ENCODE results near the gene CATSPERE. TPM values are rescaled to one million over a fixed set of nuclear protein-coding genes. Genes with fewer than 3 reads are reported as not detected.
"Not testable (repeated sequence)": the region's sequence is repeated elsewhere in the genome, so short reads cannot be mapped to it uniquely, and the experiment has no call there.

The CATSPERE gene
- total and polyA plus RNA-seq, 5 donors: 0.18 to 0.82 (median 0.47) TPM

- ATAC-seq: peak in 1 of 2 donors; percentile 0
- H3K4me1 ChIP-seq (ENCODE audit: control insufficient read depth, insufficient read depth, low read length): peaks cover 11% of the 10 kb centered on the region
Measured at GRCh38 chr1:244653439-244654107, 192.5 kb downstream of the CATSPERE start.

DNA sequence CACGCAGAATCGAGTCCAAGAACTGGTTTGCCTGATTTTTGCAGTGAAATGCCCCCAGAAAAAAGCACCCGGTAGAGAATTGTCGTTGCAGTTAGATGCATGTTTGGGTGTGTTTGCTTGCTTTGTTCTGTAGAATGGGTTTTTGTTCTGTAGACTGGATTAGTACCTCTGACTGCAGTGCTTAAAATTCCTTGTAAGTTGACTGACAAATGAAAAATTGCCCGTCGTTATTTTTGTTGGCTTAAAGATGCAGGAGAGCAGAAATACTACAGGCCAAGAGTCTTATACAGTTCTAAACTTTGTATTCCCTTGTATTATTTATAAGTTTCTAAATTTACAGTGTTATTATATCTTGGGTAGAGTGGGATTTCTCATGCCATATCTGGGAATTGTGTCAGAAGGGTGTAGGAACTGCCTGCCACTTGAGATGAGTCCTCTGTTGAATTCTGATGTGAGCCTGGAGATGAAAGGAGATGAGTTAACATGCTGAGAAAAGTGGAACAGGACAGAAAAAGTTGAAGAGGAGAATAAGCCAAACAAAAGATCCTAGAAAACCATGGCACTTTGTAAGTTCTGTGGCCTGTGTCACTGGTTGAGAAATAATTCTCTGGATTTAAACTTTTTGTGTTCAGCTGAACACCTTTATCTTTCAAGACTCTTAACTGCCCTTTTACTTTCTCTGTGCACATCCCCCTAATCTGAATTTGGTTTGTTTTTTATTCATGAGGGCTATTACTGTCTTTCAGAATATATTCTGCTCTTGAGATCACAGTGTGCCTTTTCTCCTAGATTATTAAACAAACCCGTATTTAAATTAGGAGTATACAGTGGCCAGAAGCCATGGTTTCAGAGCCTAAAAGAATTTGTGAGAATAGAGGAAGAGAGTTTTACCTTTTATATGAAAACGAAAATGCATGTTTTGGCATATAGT, 193.3 kb downstream of the CATSPERE start:
- no peak for DNase-seq
- WGBS: 9% methylated on average over 8 of the region's 8 CpGs
- intact Hi-C loops (cut with DNase I): loop anchor here in 1 of 4 donors (10.0 kb wide), 1 partner anchor 320 kb away; no protein-coding TSS in a partner anchor
- Histone ChIP-seq H3K27me3 (ENCODE audit: control insufficient read depth, insufficient read depth) (no peaks in the 10 kb centered on the region), H3K4me3 (ENCODE audit: low read length) (peak overlapping the region; percentile 79), H3K4me1 (ENCODE audit: control insufficient read depth, insufficient read depth, low read length) (peaks cover 11% of the 10 kb centered on the region), H3K27ac (ENCODE audit: low read length) (no peak overlapping the region), H3K9me3 (ENCODE audit: control insufficient read depth, low read length) (no peaks in the 10 kb centered on the region)
- ATAC-seq: no peak

More at GRCh38 chr1:244653439-244654107, 192.5 kb downstream of the CATSPERE start:
- no peak for DNase-seq
- Histone ChIP-seq H3K9me3 (ENCODE audit: control insufficient read depth, low read length) (no peaks in the 10 kb centered on the region), H3K4me3 (ENCODE audit: low read length) (peak overlapping the region; percentile 79), H3K27me3 (ENCODE audit: control insufficient read depth, insufficient read depth) (no peaks in the 10 kb centered on the region), H3K27ac (ENCODE audit: low read length) (peak overlapping the region; percentile 84)
- intact Hi-C loops (cut with DNase I): loop anchor here in 1 of 4 donors (10.0 kb wide), 1 partner anchor 321 kb away; no protein-coding TSS in a partner anchor
- WGBS: under 1% methylated on average over 34 of the region's 34 CpGs

DNA sequence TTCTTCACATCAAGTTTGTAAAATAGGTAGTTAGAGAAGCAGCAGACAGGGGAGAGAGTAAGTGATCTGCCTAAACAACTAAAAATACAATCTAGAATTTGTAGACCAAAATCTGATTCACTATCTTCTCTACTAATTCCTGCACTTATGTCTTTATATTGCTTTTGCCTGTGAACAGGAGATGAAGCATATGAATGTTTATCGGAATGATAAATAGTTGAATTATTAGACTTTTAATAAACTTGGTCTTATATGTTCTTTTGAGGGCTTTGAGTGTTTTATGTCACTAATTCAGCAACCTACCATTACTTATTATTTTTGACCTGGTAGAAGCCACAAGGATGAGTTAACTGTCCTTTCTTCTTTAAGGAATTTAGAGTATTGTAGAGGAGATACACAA, 194.1 kb downstream of the CATSPERE start:
- intact Hi-C loops (cut with DNase I): loop anchor here in 1 of 4 donors (10.0 kb wide), 1 partner anchor 320 kb away; no protein-coding TSS in a partner anchor
- WGBS: 99% methylated on average over 1 of the region's 1 CpG
- peaks cover 11% of the 10 kb centered on the region for H3K4me1 ChIP-seq (ENCODE audit: control insufficient read depth, insufficient read depth, low read length)
- no peak overlapping the region for H3K27ac ChIP-seq (ENCODE audit: low read length)
- DNase-seq (no peak), ATAC-seq (no peak)
- no peaks in the 10 kb centered on the region for H3K9me3 ChIP-seq (ENCODE audit: control insufficient read depth, low read length)
- H3K4me3 ChIP-seq (ENCODE audit: low read length): peak overlapping the region; percentile 79
- no peaks in the 10 kb centered on the region for H3K27me3 ChIP-seq (ENCODE audit: control insufficient read depth, insufficient read depth)

- Histone ChIP-seq H3K4me1 (ENCODE audit: control insufficient read depth, insufficient read depth, low read length) (peaks cover 11% of the 10 kb centered on the region), H3K27ac (ENCODE audit: low read length) (peak overlapping the region; percentile 23), H3K27me3 (ENCODE audit: control insufficient read depth, insufficient read depth) (no peaks in the 10 kb centered on the region), H3K9me3 (ENCODE audit: control insufficient read depth, low read length) (no peaks in the 10 kb centered on the region), H3K4me3 (ENCODE audit: low read length) (no peak overlapping the region)
- intact Hi-C loops (cut with DNase I): loop anchor here in 1 of 4 donors (10.0 kb wide), 1 partner anchor 317 kb away; no protein-coding TSS in a partner anchor
- DNase-seq (no peak), ATAC-seq (no peak)
- WGBS: 74% methylated on average over 3 of the region's 3 CpGs
Measured at GRCh38 chr1:244657421-244657820, 196.3 kb downstream of the CATSPERE start.

- Histone ChIP-seq H3K9me3 (ENCODE audit: control insufficient read depth, low read length) (no peaks in the 10 kb centered on the region), H3K27ac (ENCODE audit: low read length) (no peak overlapping the region)
- DNase-seq: no peak
Measured at GRCh38 chr1:244659694-244660093, 198.6 kb downstream of the CATSPERE start.

GRCh38 chr1:244660595-244660994, 199.5 kb downstream of the CATSPERE start:
- intact Hi-C loops (cut with DNase I): no loop called here
- no peak for ATAC-seq
- Histone ChIP-seq H3K4me1 (ENCODE audit: control insufficient read depth, insufficient read depth, low read length) (peaks cover 16% of the 10 kb centered on the region), H3K27me3 (ENCODE audit: control insufficient read depth, insufficient read depth) (no peaks in the 10 kb centered on the region), H3K9me3 (ENCODE audit: control insufficient read depth, low read length) (no peaks in the 10 kb centered on the region), H3K27ac (ENCODE audit: low read length) (no peak overlapping the region), H3K4me3 (ENCODE audit: low read length) (no peak overlapping the region)
- WGBS: over 99% methylated on average over 3 of the region's 3 CpGs
- DNase-seq: no peak

More at GRCh38 chr1:244659694-244660093, 198.6 kb downstream of the CATSPERE start:
- no peak for ATAC-seq
- Histone ChIP-seq H3K4me1 (ENCODE audit: control insufficient read depth, insufficient read depth, low read length) (peaks cover 12% of the 10 kb centered on the region), H3K27me3 (ENCODE audit: control insufficient read depth, insufficient read depth) (no peaks in the 10 kb centered on the region), H3K4me3 (ENCODE audit: low read length) (no peak overlapping the region)
- WGBS: 83% methylated on average over 3 of the region's 3 CpGs
- intact Hi-C loops (cut with DNase I): loop anchor here in 1 of 4 donors (10.0 kb wide), 1 partner anchor 315 kb away; no protein-coding TSS in a partner anchor

- H3K27ac ChIP-seq (ENCODE audit: low read length); H3K9me3 ChIP-seq (ENCODE audit: control insufficient read depth, low read length); DNase-seq; H3K4me3 ChIP-seq (ENCODE audit: low read length); ATAC-seq; intact Hi-C loops (cut with DNase I); H3K27me3 ChIP-seq (ENCODE audit: control insufficient read depth, insufficient read depth): not testable (repeated sequence)
- H3K4me1 ChIP-seq (ENCODE audit: control insufficient read depth, insufficient read depth, low read length): peaks cover 17% of the 10 kb centered on the region
- WGBS: 93% methylated on average over 2 of the region's 4 CpGs
Measured at GRCh38 chr1:244661569-244662312, 200.7 kb downstream of the CATSPERE start.

GRCh38 chr1:244662599-244662998, 201.5 kb downstream of the CATSPERE start:
- Histone ChIP-seq H3K4me1 (ENCODE audit: control insufficient read depth, insufficient read depth, low read length) (peaks cover 13% of the 10 kb centered on the region), H3K4me3 (ENCODE audit: low read length) (no peak overlapping the region), H3K27ac (ENCODE audit: low read length) (no peak overlapping the region), H3K27me3 (ENCODE audit: control insufficient read depth, insufficient read depth) (no peaks in the 10 kb centered on the region), H3K9me3 (ENCODE audit: control insufficient read depth, low read length) (no peaks in the 10 kb centered on the region)
- intact Hi-C loops (cut with DNase I): no loop called here
- DNase-seq (no peak), ATAC-seq (no peak)
- WGBS: 85% methylated on average over 2 of the region's 2 CpGs

DNA sequence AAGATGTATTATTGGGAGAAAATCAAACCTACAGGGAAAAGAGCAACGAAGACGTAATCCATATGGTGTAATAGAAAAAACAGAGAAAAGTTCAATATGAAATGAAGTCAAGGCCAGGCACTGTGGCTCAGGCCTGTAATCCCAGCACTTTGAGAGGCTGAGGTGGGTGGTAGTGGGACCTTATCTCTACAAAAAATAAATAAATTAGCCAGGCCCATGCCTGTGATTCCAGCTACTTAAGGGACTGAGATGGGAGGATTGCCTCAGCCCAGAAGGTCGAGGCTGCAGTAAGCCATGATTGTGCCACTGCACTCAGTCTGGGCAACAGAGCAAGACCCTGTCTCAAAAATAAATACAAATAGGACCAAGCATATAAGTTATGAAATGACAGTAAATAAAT, 203.3 kb downstream of the CATSPERE start:
- DNase-seq: no peak
- 79% methylated on average over 3 of the region's 3 CpGs for WGBS
- H3K27me3 ChIP-seq (ENCODE audit: control insufficient read depth, insufficient read depth): no peaks in the 10 kb centered on the region
- intact Hi-C loops (cut with DNase I): no loop called here
- H3K9me3 ChIP-seq (ENCODE audit: control insufficient read depth, low read length): no peaks in the 10 kb centered on the region
- H3K4me1 ChIP-seq (ENCODE audit: control insufficient read depth, insufficient read depth, low read length): peaks cover 10% of the 10 kb centered on the region
- H3K27ac ChIP-seq (ENCODE audit: low read length): no peak overlapping the region
- no peak for ATAC-seq
- no peak overlapping the region for H3K4me3 ChIP-seq (ENCODE audit: low read length)

- no peaks in the 10 kb centered on the region for H3K27me3 ChIP-seq (ENCODE audit: control insufficient read depth, insufficient read depth)
- H3K4me3 ChIP-seq (ENCODE audit: low read length): no peak overlapping the region
- DNase-seq (no peak), ATAC-seq (peak; percentile 44 to 52)
- H3K4me1 ChIP-seq (ENCODE audit: control insufficient read depth, insufficient read depth, low read length): peaks cover 10% of the 10 kb centered on the region
- no peak overlapping the region for H3K27ac ChIP-seq (ENCODE audit: low read length)
- intact Hi-C loops (cut with DNase I): no loop called here
- WGBS: 32% methylated on average over 4 of the region's 4 CpGs
- no peaks in the 10 kb centered on the region for H3K9me3 ChIP-seq (ENCODE audit: control insufficient read depth, low read length)
Measured at GRCh38 chr1:244665771-244666217, 204.7 kb downstream of the CATSPERE start.
